GDM1 (cell line): Measurements from ENCODE around the gene SLC12A7.
"Not testable (repeated sequence)": the region's sequence is repeated elsewhere in the genome, so short reads cannot be mapped to it uniquely, and the experiment has no call there.

Source experiments
- DNase-seq: peaks from one replicate; lab custom pipeline; 2025; lab: John Stamatoyannopoulos, UW

SLC12A7 gene

DNA sequence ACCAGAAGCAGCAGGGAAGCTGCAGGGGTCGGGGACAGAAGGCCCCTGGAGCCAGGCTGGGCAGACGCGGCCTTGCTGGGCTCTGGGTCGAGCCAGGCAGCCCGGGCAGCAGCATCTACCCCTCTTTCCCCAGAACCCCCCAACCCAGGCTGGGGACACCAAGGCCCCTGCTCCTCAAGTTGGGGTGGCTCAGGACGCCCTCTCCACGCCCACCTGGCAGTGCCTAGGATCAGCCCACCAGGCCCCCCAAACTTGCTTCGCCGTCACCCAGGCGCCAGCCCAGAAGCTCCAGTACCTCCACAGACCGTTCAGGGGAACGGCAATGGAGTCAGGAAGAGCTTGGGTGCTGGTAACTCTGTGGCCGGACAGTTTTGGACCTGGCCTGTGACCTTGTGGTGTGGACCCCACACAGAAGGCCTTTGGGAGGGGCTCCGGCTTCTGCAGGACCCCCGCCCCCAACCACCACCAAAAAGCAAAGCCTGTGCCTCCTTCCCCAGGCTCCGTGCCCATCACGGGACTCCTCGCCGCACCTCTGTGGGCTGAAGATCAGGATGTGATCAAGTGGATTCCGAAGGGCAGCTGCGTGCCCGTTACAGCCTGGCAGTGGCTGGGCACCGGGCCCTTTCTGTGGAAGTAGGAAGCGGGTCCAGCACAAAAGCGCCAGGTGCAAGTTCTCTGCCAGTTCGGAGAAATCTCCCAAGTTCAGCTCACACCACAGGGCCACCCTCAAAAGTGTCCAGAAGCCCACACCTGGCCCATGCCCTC, 2.1 kb downstream of the SLC12A7 start:
- DNase-seq = no peak

DNA sequence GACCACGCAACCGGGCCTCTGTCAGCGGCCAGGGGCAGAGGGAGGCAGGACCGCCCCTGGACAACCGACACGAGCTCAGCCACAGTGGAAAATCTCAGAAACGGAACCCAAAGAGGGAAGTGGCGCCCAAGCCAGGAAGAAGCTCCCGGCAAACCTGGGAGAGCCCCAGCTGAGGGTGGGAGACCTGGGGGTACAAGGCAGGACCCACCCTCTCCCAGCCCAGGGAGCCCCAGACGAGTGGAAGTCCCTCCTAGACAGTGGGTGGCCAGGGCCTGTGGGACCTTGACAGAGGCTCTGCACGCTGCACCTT, 3.0 kb downstream of the SLC12A7 start:
- peak; percentile 8 for DNase-seq

DNA sequence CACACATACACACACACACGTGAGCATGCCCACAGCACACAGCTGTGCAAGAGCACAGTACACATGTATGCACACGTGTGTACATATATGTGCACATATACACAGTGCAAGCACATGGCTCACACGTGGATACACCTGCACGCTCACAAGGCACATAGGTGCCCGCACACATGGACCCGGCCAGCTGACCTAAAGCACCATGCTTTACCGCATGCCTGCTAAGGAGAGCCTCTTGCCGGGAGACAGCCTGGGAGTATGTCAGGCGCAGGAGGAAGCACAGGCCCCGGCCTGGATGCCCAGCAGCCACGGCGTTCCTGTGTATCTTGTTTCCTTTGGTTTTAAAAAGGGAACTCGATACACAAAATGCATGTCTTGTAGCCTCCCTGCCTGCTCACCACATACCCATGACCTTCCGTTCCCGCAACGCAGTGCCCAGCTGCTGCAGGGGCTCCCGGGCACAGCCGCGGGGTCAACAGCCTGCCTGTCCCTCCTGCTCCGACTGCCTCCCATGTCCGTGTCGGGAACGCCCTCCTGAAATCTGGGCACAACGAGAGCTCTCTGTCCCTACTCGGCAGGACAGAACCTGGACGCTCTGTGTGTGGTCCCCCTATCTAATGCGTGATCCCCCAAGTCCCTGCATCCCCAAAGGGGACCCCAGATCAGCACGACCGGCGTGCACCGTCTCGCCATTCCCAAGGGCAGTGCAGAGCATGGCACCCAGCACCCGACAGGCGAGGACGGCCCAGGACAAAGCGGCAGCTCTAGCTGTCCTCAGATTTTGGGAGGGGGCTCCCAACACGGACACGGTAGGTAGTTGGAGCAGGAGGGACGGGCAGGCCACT, 3.6 kb downstream of the SLC12A7 start:
- DNase-seq = peak; percentile 70

DNA sequence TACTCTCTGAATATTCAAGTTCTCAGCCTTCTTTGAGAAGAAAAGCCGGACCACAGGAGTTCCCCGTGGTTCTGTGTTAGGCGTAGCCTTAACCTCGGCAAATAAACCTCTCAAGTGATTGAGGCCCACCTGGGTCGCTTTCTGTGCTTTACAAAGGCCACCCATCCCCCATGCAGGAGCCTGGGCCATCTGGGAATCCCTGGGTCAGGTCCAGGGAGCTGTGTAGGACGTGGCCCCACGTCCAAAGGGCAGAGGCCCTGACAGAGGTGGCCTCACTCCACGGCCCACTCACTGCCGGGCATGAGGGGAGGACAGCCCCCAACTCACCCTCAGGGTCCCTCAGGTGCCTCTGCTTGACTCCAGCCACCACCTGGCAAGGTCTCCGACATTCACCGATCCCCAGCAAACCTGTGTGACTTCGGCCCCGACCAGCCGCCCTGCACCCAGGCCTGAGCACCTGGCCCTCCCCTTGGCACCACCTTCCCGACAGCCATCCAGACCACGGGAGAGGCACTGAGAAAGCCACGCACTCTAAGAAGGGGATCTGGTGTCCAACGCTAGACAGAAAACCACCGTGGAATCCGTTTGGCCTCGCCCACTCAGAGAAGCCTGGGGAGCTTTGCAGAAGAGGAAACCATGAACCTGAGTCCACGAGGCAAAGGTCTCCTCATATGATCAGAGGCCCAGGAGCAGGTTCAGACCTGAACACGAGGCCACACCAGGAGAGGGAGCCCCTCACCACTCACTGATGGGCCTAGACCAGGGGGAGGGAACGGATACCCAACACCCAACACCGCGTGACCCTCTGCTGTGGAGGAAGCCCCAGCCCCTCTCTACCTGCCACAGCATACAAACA, 4.5 kb downstream of the SLC12A7 start:
- DNase-seq = peak; percentile 47

DNA sequence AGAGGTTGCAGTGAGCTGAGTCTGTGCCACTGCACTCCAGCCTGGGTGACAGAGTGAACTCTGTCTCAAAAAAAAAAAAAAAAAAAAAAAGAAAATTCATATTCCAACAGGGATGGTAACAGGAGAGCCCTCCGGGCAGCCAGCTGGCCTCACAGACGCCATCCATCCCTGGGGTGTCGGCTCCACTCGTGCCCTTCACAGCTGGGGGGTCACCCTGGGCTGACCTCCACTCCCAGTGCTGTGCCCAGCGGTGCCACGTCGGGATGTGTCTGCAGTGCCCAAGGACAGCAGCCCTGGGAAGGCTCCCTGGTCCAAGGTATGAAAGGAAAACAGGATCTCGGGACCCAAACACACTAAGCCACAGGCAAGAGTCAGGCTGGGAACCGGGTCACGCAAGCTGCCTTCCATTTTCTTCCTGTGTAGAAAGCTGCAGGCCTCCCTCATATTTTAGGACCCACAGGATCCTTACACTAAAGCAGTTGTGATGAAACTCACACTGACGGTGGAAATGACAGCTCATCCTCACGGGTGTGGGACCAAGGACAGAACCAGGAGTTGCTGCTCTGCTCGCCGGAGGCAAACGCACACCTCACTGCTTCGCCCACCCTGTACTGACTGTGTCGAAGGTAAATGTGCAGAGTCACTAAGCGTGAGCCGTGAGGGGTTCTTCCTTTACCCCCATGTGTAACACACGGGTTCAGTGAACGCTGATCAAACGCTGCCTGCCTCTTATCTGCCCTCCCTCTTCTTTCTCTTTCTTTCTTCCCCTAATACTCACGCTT, 5.3 kb downstream of the SLC12A7 start:
- DNase-seq = no peak

DNA sequence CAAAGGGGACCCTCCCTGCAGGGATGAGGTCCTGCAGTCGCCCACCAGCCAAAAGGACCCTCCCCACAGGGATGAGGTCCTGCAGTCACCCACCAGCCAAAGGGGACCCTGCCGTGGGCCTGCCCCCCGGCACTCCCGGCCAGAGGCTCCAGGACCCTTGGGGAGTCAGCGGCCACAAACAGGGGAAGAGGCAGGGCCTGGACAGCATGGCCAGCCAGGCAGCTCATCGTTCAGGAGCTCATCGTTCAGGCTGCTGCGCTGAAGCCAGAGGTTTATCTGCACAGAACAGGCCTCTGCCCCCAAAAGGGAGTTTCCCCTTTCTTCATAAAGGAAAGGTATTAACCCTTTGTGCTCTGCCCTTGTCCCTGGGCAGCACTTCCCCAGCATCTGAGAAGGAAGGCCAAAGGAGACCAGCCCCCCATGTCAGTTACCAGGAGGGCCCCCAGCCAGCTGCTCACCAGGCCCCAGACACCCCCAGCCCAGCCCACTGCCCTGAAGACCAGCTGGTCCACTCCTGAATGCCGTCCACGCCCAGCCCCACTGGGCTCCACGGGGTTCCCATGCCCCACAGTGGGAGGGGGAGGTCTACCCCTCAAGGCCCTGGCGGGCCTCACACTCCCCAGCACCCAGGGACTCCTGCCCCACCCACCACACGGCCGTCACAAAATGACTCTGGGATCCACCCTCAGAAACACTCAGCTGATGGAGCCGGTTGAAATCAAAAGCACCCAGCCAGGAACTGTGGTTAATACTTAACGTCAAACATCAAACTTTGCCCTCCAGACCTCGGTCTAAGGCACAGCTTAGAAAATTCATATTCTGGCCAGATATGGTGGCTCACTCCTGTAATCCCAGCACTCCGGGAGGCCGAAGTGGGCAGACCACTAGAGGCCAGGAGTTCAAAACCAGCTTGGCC, 6.3 kb downstream of the SLC12A7 start:
- DNase-seq = peak; percentile 72

DNA sequence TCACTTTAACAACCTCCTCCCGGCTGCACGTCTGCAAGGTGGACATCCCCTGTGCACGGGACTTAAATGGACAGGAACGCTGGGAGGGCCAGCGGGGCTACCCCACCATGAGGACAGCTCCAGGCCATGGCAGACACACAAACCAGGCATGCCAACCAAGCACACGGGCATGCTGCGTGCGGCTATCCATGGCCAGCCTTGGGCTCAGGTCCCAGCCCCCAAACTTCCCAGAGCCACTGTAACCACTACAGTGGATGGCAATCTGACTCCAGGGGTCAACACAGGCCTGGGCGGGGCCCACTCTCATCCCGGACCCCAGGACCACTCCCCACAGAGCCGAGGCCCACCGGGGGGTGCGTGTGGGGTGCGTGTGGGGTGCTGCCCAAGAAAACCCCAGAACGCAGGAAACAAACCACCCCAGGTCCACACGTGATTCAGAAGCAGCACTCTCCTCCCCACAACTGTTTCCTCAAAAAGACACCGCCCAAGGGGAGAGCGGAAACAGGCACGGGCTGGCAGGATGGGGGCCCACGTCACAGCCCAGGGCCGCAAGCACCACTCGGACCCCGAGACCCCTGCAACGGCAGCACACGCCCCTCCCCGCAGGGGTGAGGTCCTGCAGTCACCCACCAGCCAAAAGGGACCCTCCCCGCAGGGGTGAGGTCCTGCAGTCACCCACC, 7.4 kb downstream of the SLC12A7 start:
- DNase-seq = peak; percentile 64

DNA sequence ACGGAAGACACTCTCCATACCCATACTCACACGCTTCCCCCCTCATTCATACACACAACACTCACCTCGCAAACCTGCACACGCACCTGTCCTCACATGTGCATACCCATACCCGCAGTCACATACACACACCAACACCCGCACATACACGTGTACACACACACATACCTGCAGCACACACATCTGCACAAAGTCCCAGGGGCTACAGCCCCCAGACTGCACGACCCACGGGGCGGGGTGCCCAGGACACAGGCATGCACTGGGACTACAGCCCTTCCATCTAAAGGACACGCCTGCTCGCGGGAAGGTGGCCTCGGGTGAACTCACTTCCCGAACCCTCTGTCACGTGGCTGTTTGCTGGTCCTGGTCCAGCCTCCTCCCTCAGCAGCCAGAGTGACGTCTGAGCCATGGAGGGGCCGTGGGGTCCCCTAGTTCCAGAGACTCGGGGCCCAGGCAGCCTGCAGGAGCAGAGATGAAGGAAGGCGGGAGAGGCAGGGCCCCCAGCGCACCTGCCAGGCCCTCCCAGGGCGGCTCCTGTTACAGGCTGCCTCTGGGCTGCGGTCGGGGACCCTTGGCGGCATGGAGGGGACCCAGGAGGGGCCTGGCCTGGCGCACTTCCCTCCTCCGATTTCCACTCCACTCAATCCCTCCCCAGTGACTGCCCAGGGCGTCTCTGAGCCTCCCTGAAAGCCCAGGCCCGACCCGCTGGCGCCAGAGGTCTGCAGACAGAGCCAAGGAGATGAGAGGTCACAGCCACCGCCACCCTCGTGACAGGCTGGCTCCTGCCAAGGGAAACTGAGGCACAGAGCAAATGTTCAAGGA, 8.1 kb downstream of the SLC12A7 start:
- DNase-seq = no peak

DNA sequence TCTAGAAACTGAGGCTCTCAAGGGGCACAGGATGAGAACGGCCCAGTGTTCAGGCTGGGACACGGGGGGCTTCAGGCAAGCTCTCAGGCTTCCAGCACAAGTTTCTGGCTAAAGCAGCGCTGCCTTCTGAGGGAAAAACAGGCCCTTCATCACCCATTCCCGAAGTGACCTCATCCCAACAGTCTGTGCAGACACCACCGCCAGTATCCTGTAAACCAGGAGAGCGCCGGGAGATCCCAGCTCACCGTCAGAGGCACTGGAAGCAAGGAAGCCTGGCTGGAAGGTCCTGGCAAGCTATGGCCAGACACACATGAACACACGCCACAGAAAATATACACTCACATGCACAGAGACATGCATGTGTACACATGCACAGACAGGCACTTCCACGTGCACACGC, 8.8 kb downstream of the SLC12A7 start:
- no peak for DNase-seq

DNA sequence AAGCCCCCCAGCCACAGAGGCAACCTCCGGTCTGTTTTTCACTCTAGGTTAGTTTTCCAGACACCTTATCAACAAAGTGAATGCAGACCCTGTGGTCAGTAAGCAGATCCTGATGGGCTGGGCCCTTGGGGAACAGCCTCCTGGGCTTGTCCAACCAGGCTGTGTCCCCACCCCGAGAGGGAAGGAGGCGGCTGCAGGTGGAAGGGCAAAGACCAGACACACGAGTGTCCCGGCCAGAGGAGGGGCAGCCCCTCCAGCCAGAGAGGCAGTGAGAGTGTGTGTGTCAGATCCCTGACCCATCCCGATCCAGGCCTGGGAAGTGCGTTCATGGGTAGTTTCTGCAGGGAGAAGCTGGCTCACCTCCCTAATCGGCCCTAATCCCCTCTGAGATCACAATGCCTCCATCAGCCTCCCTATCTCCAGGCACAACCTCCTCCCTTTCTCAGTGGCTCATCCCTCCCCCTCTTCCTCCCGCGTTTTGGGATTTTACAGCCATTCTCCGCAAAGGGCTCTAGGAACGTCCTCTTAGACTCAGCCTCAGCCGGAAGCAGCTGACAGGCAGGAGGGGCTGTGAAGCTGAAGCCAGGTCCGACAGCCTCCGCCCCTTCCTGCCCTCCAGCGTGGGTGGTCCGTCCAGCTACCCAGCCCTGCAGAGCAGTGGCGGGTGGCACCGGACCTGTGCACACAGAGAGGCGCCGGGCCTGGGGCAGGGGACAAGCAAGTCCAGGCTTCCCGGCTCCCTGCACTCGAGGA, 9.7 kb downstream of the SLC12A7 start:
- DNase-seq = no peak

DNA sequence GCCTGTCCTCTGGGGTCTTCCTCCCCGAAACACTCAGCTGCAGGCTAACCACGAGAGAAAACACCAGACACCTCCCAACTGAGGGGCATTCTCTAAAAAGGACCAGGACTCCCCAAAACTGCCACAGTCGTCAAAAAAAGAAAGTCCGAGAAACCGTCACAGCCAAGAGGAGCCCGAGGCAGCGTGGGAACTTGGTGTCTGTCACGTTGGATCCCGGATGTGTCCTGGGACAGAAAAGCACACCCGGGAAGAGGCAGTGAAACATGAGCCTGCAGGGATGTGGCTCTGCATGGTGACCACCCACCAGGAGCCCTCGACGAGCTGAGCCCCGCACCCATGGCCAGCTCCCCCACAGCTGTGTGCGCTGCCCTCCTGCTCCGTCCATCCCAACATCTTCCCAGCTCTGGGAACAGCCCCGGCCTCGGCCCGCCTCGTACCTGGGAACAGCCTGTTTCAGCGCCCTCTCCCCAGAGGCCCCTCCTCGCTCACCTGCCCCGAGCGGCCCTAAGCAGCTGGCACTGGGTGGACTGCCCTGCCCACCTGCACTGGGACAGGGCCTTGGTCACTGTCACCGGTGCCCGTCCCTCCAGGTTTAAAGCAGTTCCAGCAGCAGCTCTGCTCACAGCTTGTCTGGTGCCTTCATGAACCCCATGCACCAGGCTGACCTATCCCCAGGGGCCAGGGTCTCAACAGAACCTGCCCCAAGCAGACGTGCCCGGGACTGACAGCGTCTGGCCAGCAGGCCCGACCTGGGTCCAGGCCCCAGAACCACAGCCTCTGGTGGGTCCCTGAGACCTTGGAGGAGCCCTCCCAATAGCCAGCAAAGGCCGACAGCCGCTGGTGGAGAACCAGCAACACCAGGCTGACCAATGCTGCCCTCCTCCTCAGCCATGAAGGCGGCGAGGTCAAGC, 10.9 kb downstream of the SLC12A7 start:
- no peak for DNase-seq

DNA sequence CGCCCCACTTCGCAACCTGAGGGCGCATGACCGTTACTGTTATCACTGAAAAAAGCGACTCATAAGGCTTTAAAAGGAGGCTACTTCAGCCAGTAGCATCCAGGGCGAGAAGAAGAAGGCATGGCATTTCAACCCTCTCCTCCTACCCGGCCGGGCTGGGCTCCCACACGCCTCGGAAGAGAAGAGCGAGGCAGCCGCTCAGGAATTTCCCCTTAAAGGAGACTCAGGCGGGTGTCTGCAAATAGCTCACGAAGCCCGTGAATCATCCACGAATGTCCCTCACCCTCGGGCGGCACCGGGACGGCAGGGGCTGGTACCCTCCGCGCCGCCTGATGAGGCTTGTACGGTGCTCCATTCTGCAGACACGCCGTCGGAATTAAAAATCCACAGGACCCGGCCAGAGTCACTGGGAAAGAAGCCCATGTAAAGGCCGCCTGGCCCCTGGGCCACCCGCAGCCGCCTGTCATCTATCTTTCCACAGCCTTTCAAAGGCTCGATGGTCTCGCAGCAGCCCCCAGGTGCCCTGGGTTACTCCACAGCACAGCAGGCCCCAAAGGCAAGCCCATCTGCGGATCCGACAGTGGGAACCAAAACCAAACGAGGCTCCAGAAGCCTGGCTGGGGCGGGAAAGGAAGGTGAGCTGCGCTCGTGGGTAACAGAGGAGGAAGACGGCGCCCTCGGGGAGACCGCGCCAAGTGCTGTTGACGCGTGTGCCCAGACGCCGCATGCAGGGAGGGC, 11.8 kb downstream of the SLC12A7 start:
- DNase-seq = no peak

DNA sequence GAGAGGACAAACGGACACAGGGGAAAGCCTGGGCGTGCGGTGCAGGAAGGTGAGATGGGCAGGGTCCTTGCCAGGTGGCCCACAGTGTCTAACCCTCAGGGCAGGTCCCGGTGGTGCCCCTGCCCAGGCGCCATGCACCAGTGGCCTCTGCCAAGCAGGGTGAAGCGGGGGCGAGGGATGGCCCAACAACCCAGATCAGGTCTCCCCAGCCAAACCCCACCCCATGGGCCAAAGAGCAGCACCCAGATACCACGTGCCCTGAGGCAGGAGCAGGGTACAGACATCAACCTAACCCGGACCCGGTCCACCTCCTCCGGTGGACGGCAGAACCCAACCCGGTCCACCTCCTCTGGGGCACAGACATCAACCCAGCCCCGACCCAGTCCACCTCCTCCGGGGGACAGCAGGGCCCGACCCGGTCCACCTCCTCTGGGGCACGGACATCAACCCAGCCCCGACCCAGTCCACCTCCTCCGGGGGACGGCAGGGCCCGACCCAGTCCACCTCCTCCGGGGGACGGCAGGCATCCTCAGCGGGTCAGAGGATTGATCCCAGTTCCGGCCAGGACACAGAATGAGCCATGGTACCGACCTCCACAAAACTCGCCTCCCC, 12.8 kb downstream of the SLC12A7 start:
- no peak for DNase-seq

DNA sequence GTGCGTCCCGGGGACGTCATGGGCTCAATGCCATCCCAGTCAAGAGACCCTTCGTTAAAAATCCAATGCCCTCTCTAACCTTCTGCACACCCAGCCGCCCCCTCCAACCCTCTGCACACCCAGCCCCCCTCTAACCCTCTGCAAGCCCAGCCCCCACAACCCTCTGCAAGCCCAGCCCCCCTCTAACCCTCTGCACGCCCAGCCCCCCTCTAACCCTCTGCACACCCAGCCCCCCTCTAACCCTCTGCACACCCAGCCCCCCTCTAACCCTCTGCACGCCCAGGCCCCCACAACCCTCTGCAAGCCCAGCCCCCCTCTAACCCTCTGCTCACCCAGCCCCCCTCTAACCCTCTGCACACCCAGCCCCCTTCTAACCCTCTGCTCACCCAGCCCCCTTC, 13.9 kb downstream of the SLC12A7 start:
- not testable (repeated sequence) for DNase-seq

DNA sequence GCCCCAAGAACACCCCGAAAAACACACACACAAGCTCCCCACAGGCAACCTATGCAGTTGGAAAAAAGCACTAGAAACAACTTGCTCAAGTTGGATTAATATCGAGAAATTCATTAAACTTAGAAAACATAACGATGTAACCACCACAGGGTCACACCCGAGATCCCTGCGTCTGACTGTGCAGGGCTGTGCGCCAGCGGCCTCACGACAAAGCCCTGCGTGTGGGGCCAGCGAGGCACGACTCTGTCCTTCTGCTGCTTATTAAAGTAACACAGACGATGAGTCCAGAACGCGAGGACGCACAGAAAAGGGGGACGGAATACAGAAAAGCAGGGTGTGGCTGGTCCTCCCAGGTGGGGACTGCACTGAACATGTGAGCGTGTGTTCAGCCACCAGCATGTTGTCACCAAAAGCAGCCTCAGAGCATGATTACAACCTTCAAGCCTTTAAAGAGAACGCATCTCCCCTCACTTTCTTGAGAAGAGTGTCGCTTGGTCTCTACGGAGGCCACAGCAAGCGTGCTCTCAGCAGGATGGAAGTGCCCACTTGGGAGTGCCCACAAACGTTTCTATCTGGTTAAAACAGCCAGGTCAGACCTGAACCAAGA, 14.4 kb downstream of the SLC12A7 start:
- no peak for DNase-seq

DNA sequence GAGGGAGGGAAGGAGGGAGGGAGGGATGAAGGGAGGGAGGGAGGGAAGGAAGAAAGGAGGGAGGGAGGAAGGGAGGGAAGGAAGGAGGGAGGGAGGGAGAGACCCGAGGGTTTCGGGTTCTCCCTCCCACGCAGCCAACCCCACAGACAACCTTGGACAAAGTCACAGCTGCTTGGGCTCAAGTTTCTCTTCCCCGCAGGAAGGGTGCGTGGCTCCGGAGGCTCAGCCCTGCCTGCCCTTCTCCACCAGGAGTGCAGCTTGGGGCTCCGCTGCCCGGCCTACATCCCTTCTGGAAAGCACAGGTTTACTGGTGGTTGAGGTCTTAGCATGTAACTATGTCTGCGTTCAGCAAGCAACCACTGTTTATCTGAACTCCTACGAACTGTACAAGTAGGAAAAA, 15.0 kb downstream of the SLC12A7 start:
- DNase-seq = no peak
